Hepatocyte (in vitro differentiated cells): ENCODE results near the gene PHOX2A.

Experiments
- CTCF ChIP-seq: fragments of 200-600 bp; sonication (generic); IDR thresholded peaks from 2 replicates; pipeline ENCODE4 v1.5.1; 2016; ENCODE audit warnings: antibody characterized with exemption, mild to moderate bottlenecking; ENCODE audit not compliant: poor library complexity
- EZH2 ChIP-seq: fragments of 200-600 bp; sonication (generic); IDR thresholded peaks from 2 replicates; pipeline ENCODE4 v1.6.1; 2016; ENCODE audit warnings: antibody characterized with exemption, mild to moderate bottlenecking, borderline replicate concordance
- EZH2phosphoT487 ChIP-seq: fragments of 200-600 bp; sonication (generic); IDR thresholded peaks from one replicate; pipeline ENCODE4 v1.6.1; 2018; ENCODE audit warnings: antibody characterized with exemption, mild to moderate bottlenecking, low read depth, moderate library complexity; ENCODE audit not compliant: unreplicated experiment, severe bottlenecking

GRCh38 chr11:72250661-72251464, 6.9 kb upstream of the PHOX2A start:
- TF ChIP-seq EZH2 (no peak), EZH2phosphoT487 (no peak), CTCF (no peak)
